ENCODE results near the gene HPCAL4. TPM values are rescaled to one million over a fixed set of nuclear protein-coding genes. Genes with fewer than 3 reads are reported as not detected.
A peak's percentile ranks its signal among the peaks of the same experiment; 100 is the strongest.

The HPCAL4 gene
- total RNA-seq = 0.35 and 0.78 TPM in 2 replicates
- 0.03 TPM for polyA plus RNA-seq (2012)

DNA sequence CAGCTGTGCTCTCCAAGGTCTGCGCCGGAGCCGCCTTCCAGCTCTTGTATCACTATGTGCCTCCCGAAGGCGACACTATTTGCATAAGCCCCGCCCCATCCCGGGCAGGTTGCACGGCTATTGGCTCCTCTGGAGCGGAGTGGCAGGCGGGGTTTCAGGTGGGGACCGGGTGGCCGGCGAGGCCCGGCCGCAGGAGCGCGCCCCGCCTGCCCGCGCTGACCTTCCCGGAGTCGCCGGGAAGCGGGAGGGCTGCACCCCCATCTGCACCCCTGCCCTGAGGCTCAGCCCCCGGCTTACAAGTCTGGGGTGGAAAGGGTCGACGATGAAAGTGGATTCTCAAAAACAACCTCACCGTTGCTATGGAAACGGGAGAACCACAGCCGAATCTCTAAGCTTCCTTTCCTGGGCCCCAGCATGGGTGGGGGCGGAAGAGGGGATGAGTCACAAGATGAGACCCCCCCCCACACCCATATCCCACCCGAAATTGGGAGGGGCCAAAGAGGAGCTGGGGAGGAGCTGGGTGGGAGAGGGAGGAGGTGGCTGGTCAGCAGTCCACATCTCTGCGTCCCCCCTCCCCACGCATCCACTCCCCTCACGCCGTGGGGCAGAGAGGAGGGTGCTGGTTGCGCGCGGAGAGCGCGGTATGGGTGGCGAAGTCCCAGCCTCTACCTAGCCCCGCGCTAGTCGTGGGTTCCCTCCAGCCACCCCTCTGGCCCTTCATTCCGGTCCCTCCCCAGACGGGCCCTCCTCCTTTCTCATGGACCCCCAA is at the start of gene HPCAL4:
TSS of gene HPCAL4 (minus strand) at position 51 of the 769 bp plus-strand sequence. CDS start 6,830 bp downstream, outside the sequence.
- peak; percentile 90 for DNase-seq (ENCODE audit: low read depth)

DNA sequence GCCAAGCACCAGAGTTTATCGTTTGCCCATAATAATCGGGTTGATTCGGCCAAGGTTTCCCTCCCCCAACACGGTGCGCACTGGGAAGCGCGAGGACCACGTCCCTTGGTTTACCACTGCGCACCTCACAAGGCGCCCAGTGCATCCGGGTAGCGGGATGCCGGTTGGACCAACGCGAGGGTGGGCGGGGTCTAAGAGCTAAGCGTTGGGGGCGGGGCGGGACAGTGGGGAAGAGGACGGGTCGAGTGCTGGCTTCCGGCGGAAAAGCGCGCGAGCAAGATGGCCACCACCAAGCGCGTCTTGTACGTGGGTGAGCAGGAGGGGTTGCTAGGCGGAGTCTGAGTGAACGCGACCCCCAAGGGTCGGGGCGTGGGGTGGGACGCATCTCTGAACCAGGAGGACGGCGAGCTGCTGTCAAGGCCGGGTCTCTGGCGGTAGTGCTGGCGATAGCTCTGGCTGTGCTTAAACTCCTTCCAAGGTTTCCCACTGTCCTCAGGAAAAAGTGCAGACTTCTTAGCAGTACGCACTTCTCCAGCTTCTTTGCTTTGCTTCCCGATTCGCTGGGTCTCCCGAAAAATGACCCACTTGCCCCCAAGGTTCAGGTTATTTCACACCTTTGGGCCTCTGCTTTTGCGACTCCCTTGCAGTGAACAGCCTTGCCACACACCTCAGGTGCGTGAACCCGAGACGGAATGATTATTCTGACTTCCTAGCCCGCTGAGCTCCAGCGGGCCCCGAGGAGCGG is 47.6 kb upstream of the HPCAL4 start, which contains the start of gene PPIE:
TSS of gene PPIE (plus strand) at position 261 of the 745 bp plus-strand sequence. CDS start at position 280, 19 bp downstream.
- peak; percentile 93 for DNase-seq (ENCODE audit: low read depth)

DNA sequence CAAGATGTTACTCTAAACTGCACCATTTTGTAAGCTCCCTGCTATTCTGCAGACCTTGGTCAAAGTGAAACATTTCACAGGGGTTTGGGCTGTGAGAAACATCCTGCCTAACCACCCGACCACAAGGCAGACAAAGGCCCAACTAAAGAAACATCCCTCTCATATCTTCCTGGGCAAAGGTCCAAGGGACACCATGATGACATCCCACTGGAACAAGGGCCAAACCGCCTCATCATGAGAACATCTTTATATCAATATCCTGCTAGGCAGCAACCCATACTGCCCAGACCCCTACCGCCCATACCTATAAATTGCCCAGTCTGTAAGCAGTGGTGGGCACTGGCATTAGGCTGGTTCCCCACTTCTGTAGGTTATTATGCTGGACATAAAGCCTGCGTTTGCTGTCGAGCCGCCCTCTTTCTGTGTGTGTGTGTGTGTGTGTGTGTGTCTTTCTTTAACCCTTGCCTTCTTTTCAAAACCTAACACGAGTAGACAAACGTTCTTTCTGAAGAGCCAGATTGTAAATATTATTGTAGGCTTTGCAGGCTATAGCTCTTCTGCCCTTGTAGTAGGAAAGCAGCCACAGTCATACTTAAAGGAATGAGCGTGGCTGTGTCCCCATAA is 46.4 kb upstream of the HPCAL4 start:
- DNase-seq (ENCODE audit: low read depth) = peak; percentile 91

DNA sequence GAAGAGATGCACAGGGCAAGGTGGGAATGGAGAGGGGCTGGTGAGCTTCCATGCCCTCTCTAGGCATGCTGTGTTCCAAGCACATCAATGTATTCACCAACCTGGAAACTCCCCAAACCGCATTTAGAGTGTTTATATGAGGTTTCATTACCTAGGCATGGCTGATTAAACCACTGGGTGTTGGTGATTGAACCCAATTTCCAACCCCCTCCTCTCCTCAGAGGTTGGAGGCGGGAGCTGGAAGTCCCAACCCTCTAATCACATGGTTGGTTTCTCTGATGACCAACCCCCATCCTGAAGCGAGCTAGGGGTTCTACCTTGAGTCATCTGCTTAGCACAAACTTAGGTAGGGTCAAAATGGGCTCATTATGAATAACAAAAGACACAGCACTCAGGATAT is 44.5 kb upstream of the HPCAL4 start:
- DNase-seq (ENCODE audit: low read depth) = no peak

DNA sequence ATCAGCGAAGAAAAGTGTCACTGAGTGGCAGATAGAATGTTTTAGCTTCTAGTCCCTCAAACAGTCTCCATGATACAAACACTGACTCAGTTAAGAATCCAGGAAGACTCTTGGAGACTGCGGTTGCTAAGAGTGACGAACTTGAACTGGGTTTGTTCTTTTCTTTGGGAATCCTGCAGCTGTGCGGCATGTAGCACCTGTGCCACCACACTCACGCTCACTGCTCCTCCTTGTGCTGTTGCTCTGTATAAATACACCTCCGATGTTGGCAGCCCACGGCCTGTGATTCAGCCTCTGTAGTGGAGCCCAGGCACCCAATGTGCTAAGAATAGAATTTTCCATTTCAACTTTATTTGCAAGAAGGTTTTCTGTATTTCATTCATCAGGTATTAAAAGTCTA is 41.9 kb upstream of the HPCAL4 start:
- DNase-seq (ENCODE audit: low read depth) = peak; percentile 86

DNA sequence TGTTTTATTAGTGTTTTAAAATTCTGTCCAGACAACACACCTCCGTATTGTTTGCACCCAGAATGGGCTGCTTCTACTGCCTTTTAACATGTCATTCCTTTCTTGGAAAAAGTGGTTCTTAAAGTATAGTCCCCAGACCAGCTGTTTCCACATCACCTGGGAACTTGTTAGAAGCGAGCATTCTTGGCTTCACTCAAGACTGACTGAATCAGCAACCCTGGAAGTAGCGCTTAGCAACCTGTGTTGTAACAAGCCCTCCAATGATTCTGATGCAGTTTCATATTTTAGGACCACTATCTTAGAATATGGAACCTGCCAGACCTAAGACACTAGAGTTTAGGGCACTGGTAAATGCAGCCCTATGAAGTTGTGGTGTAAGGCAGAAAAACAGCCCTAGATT is 41.5 kb upstream of the HPCAL4 start:
- no peak for DNase-seq (ENCODE audit: low read depth)

DNA sequence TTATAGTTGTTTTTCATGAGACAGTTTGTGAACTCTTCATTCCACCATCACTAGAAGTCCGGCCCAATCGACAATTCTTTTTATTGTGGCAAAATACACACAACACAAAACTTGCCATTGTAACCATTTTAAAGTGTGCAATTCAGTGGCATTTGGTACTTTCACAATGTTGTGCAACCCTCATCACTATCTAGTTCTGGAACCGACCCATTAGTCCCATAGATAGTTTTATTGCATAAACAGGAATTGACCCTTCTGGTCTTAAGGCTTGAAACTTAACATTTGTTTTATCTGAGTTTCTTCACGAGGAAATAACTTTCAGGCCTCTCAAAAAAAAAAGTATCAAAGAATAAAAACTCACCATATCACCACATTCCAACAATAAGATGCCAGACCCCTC is 38.6 kb upstream of the HPCAL4 start:
- no peak for DNase-seq (ENCODE audit: low read depth)

DNA sequence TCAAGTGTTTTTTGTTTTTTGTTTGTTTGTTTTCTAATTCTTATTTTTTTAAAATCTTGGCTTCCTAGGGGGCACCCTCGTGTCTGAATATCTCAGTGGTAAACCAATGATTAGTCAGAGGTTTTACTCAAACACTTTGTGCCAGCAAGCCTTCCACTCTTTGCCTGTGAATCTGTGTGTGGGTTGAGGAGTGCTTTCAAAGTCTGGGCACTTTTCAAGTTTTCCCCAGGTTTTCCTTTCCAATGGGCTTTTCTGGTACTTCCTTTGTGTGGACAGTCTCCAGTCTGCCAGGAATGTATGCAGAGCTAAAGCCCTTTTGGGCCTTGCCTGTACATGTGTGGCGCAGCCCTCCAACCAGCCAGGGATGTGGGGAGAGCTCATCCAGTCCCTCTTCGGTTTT is 37.8 kb upstream of the HPCAL4 start:
- DNase-seq (ENCODE audit: low read depth) = peak; percentile 45

DNA sequence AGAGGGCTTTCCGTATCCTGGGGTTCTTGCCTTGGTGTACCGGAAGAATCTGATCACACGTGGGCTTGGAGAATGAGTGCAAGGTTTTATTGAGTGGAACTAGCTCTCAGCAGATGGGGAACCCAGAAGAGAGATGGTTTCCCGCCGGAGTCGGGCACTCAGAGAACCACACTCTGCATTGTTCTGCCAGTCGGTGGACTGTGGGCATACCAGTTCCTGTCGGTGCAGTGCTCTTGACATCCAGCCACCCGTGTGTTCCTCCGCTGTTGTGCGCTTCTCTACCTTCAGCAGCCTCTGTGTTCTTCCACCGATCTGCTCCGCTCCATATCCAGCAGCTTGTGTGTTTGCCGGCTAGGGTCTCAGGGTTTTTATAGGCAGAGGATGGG is 36.7 kb upstream of the HPCAL4 start:
- DNase-seq (ENCODE audit: low read depth) = no peak

DNA sequence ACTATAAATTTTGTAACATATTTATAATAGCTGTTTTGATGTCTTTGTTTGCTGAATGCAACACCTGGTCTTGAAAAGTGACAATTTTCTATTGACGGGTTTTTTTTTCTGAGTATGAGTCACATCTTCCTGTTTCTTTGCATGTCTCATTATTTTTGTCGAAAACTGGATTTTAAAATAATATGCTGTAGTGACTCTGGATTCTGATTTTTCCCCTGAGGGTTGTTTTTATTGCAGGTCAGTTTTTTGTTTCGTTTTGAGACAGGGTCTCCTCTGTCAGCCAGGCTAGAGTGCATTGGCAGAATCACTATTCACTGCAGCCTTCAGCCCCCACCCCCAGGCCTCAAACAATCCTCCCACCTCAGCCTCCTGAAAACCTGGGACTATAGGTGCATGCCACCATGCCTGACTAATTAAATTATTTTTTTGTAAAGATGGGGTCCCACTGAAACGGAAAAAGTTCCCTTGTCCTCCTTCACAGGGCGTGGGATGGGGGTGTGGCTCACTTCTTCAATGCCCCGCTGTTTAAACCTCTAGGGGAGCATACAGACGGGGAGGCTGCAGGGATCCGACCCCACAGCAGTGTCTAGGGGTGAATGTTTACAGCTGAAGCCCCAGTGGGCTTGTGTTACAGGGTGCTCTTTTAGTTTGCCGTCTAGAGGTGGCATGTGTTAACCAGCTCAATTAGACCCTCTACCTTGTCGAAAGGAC is 36.1 kb upstream of the HPCAL4 start:
- no peak for DNase-seq (ENCODE audit: low read depth)

DNA sequence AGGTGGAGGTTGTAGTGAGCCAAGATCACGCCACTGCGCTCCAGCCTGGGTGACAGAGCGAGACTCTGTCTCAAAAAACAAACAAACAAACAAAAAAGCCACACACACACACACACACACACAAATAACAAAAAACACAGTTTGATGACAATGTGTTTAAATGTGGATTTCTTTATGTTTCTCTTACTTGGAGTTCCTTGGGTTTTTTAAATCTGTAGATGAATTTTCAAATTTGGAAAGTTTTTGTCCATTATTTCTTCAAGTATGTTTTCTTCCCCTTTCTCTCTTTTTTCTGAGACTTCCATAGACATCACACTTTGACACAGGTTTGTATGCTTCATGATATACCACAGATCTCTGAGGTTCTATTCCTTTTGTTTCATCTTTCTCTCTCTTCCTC is 35.4 kb upstream of the HPCAL4 start:
- no peak for DNase-seq (ENCODE audit: low read depth)

DNA sequence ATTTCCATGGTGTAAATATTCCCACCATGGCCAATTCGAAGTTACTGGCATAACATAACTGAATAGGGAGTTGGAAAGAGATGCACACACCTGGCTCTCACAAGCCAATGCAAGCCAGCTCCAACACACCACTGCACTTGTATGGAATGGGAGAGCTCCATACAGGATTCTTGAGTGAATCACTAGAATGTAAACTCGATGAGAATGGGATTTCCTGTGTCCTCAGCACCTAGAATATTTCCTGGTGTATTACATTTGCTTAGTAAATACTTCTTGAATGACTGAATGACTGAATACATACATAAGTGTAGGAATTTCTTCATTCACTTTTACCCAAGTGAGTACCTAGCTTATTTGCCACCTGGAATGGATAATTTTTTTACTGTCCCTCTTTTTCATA is 31.3 kb upstream of the HPCAL4 start:
- DNase-seq (ENCODE audit: low read depth) = no peak

DNA sequence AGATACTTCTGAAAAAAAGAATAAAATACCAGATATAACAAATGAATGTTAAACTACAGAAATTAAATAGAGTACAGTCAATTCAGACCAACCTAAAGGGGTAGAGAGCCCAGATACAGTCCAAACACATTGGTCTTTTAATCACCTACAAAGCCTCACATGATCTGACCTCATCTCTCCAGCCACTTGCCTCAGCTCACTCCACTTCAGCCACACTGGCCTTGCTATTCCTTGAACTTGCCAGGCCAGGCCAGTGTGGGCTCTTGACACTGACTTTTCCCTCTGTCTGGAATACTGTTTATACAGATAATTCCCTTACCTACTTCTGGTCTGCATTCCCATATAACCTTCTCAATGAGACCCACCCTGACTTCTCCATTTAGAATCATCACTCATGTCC is 30.4 kb upstream of the HPCAL4 start:
- no peak for DNase-seq (ENCODE audit: low read depth)

DNA sequence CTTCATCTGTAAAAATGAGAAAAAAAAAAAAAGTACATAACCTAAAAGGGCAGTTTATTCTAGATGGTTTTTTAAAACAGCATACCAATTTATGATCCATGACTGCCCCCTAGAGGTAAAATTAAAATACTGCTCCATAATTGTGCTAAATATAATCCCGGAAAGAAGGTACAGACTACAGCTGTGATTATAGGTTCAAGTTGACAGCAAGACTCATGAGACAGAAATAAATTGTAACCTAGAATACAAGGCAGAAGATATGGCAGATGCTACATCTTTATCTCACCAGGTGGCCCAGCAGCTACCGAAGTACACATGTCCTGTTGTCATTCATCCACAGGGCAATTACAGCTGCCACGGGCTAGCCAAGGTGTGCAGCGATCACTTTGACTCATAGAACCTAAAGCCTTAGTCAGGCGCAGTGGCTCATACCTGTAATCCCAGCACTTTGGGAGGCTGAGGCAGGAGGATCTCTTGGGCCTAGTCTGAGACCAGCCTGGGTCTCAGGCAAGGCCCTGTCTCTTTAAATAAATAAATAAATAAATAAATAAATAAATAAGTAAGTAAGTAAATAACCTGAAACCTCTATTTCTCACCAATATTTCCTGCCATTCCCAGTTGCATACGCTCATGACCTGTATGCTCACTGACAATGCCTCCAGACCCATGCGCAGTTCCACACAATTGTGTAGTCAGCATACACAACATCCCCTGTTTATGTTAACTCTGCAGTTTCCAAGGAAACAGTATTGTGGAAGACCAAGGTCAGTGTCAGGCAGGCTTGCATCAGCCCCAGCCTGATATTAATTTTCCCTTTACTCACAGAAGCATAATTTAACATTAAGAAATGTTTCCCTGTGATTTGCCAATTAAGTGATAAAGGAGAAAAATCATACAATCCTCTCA is 29.1 kb upstream of the HPCAL4 start:
- DNase-seq (ENCODE audit: low read depth) = peak; percentile 83

DNA sequence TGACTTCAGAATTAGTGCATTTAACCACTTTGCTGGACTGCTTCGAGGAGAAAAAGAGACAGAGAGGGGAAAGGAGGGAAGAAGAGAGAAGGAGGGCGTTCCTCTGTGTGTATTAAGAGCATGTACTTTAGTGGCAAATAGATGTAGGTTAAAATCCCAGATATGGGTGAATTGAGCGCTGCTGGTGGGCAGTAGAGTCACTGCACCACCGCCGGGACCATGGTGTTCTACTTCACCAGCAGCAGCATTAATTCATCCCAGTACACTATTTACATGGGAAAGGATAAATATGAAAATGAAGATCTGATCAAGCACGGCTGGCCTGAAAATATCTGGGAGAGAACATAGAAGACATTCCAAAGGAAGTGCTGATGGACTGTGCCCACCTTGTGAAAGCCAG is 26.6 kb upstream of the HPCAL4 start:
- no peak for DNase-seq (ENCODE audit: low read depth)

DNA sequence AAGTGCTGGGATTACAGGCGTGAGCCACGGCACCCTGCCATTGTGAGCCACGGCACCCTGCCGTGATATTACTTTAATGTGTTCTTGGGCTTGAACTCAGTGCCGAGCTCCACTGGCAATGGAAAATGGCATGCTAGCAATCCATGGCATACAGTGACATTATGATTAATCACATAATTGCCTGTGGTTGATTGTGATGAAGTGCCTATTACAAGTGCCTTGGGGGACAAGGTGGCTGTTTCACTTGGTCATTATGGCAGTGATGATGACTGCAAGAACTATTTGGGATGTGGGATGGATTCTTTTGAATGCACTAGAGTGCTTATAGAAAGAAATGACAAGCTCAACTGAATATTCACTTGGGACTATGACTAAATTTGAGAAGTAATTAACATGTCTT is 22.3 kb upstream of the HPCAL4 start:
- no peak for DNase-seq (ENCODE audit: low read depth)

DNA sequence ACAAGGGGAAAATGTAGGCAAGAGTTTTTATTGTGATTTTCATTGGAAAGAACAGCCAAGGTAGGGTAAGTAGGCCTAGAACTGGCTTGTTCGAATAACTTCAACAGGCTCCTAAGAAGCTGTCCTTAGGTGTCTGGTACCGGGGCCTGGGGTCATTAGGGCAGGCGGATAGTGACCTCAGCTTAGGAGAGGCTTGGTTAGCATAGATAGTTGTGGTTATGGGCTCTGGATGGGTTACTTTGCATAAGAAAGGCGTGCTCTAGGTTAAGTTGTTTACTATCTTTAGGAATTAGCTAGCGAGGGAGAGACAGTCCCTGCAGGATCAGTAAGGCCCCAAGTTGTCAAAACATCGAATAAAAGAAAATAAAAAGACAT is 20.7 kb upstream of the HPCAL4 start:
- no peak for DNase-seq (ENCODE audit: low read depth)

DNA sequence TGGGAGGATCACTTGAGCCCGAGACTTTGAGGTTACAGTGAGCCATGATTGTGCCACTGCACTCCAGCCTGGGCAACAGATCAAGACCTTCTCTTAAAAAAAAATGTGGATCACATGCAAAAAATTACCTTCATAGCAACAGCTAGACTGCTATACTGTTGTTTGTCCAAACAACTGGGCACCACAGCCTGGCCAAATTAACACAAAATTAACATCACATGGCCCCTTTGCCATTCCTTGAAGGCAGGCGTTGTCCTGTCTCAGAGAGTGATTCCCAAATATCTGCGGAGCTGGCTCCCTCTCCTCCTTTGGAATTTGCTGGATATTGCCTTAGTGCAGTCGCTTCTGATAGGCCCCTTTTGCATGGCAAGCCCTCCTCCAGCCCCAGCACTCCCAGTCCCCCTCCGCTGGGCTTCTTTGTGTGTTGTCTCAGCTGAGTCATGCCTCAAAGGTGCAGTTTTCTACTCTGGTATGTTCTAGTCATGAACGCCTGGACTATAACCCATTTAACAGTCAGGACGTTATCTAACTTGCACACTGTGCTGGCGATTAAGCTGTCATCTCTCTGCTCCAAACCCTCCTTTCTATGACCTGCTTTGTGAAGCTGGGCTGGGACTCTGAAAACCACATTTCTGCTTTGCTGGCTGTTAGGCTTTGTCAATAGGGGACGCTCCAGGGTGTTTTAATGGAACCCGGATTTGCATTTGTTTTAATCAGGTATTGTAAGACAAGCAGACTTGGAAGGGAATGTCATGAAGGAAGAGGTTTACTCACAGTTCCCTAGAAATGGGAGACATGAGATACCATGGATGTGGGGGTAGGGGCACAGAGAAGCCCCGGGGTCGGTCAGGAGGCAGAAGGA is 20.1 kb upstream of the HPCAL4 start:
- DNase-seq (ENCODE audit: low read depth) = no peak

DNA sequence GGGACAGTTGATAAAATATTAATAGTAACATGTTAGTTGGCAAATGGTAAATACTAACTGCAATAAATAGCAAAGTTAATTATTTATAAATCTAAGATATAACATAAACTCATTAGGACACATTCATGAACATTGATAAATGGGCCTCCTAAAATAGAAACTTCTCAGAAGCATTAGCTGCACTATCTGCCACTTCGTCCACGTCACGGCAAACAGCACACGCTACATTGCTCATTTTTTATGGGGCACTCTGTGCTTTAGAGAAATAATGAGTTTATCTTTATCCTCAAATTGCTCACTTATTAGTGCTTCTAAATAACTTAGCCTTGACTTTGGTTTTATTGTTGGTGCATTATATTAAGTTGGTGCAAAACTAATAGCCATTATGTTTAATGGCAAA is 16.3 kb upstream of the HPCAL4 start:
- DNase-seq (ENCODE audit: low read depth) = no peak

DNA sequence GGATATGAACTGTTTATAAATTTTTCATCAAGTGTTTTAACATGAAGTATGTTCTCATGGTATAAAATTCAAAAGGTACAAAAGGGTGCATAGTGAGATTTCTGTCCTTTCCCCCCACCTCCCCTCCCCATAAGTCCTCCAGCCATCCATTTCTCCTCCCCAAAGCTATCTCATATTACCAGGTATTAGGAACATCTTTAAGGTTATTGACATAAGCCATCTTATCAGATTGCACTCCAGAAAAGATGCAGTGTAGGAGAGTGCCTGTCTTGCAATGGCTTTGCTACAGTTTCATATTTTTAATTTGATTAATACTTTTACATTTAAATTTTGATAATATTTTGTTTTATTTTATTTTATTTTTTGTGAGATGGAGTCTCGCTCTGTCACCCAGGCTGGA is 13.5 kb upstream of the HPCAL4 start:
- no peak for DNase-seq (ENCODE audit: low read depth)
